ENCODE measurements around the gene CLDN9. TPM values are rescaled to one million over a fixed set of nuclear protein-coding genes. Genes with fewer than 3 reads are reported as not detected.

Gene CLDN9
- total and polyA plus RNA-seq, 9 of the 15 experiments (the other 6 are each of a cell fraction or from before 2014, with no cell fraction given): 0.12 to 0.44 (median 0.22) TPM; not detected in 4

DNA sequence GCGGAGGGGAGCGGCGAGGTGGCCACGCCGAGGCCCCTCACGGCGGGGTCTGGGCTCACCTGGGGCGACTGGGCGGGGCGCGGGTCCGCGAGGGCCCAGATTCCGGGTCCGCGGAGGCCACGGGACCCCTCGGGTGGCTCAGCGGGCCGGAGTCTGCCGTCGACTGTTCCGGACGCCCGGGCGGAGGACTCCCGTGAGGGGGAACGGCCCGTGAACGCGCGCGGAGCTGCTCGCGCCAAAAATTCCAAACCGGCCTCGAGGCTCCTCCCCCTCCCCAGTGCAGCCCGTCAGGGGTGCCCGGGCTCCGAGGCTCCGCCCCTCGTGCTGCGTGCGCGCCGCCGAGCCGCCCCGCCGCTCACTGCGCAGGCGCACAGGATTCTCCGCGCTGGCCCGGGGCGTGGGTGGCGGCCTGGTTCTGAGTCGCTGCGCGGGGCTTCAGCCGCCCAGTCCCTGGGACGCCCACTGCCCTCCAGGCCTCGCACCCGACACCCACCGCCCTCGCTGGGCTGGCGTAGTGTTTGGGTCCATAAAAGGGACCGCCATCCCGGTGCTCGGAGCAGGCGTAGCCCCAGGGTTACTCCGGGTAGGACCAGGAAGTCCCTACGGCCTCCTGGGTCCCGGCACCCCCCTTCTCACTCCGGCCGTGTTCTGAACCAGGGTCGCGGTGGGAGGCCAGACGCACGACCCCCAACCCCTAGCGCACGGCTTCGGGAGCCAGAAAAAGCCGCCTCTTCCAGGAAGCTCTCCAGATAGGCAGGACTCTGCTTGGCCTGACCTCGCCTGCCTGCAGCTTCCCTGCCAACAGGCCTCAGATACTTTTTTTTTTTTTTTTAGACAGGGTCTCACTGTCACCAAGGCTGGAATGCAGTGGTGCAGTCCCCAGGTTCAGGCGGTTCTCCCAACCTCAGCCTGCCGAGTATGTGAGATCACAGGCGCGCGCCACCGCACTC, 32.2 kb upstream of the CLDN9 start, which contains the start of gene PKMYT1 (continued):
- TF ChIP-seq YY1 (IDR thresholded peaks at IDR 0.05; ENCODE audit: borderline replicate concordance in 1 of 3, control insufficient read depth in 1 of 3, extremely low read depth in 1 of 3, insufficient read depth in 3 of 3, insufficient read length in 1 of 3, insufficient replicate concordance in 2 of 3, low read depth in 1 of 3, low read length in 2 of 3): peak in 1 of 3 experiments; percentile 43
- TF ChIP-seq, protein P1, sequence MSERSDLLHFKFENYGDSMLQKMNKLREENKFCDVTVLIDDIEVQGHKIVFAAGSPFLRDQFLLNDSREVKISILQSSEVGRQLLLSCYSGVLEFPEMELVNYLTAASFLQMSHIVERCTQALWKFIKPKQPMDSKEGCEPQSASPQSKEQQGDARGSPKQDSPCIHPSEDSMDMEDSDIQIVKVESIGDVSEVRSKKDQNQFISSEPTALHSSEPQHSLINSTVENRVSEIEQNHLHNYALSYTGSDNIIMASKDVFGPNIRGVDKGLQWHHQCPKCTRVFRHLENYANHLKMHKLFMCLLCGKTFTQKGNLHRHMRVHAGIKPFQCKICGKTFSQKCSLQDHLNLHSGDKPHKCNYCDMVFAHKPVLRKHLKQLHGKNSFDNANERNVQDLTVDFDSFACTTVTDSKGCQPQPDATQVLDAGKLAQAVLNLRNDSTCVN (CRISPR knock-in tag; IDR thresholded peaks at IDR 0.05): no peak
- TF ChIP-seq, protein P2, sequence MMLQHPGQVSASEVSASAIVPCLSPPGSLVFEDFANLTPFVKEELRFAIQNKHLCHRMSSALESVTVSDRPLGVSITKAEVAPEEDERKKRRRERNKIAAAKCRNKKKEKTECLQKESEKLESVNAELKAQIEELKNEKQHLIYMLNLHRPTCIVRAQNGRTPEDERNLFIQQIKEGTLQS (IDR thresholded peaks at IDR 0.05): no peak
- TF ChIP-seq, protein P2 (CRISPR knock-in tag; conservative IDR thresholded peaks at IDR 0.05): 0 out of 2 replicates have a peak, but pooled peaks have one; percentile 12
- peak; percentile 85 for TF ChIP-seq ZNF436 (CRISPR knock-in tag; IDR thresholded peaks at IDR 0.05)
- TF ChIP-seq MEIS2 (IDR thresholded peaks at IDR 0.05; ENCODE audit: partially characterized antibody): peak; percentile 89
- peak; percentile 87 for TF ChIP-seq SUPT5H (IDR thresholded peaks at IDR 0.05)
- TF ChIP-seq, protein P3, sequence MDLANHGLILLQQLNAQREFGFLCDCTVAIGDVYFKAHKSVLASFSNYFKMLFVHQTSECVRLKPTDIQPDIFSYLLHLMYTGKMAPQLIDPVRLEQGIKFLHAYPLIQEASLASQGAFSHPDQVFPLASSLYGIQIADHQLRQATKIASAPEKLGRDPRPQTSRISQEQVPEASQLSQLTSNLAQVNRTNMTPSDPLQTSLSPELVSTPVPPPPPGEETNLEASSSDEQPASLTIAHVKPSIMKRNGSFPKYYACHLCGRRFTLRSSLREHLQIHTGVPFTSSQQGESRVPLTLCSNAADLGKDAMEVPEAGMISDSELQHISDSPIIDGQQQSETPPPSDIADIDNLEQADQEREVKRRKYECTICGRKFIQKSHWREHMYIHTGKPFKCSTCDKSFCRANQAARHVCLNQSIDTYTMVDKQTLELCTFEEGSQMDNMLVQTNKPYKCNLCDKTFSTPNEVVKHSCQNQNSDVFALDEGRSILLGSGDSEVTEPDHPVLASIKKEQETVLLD (IDR thresholded peaks at IDR 0.05): peak; percentile 81; the same call in 1 of the 2 replicates
- TF ChIP-seq ZKSCAN1 (IDR thresholded peaks at IDR 0.05; ENCODE audit: low read depth, low read length): 0 out of 2 replicates have a peak, but pooled peaks have one; percentile 4
- TF ChIP-seq, protein P4, sequence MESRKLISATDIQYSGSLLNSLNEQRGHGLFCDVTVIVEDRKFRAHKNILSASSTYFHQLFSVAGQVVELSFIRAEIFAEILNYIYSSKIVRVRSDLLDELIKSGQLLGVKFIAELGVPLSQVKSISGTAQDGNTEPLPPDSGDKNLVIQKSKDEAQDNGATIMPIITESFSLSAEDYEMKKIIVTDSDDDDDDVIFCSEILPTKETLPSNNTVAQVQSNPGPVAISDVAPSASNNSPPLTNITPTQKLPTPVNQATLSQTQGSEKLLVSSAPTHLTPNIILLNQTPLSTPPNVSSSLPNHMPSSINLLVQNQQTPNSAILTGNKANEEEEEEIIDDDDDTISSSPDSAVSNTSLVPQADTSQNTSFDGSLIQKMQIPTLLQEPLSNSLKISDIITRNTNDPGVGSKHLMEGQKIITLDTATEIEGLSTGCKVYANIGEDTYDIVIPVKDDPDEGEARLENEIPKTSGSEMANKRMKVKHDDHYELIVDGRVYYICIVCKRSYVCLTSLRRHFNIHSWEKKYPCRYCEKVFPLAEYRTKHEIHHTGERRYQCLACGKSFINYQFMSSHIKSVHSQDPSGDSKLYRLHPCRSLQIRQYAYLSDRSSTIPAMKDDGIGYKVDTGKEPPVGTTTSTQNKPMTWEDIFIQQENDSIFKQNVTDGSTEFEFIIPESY (CRISPR knock-in tag; IDR thresholded peaks at IDR 0.05): peak; percentile 12; the same call in 1 of the 2 replicates
- TF ChIP-seq JUN (IDR thresholded peaks at IDR 0.05; ENCODE audit: borderline replicate concordance, low read depth, low read length): no peak
- peak; percentile 28; the same call in 1 of the 2 replicates for TF ChIP-seq JUN (CRISPR knock-in tag; IDR thresholded peaks at IDR 0.05; ENCODE audit: borderline replicate concordance)
- TF ChIP-seq SIN3B (IDR thresholded peaks at IDR 0.05; ENCODE audit: low read depth): peak; percentile 35
- TF ChIP-seq KLF1 (tag; IDR thresholded peaks at IDR 0.05): 0 out of 2 replicates have a peak, but pooled peaks have one; percentile 47
- TF ChIP-seq PHF20 (IDR thresholded peaks at IDR 0.05; ENCODE audit: partially characterized antibody): peak; percentile 28
- peak; percentile 71; the same call in 1 of the 2 replicates for TF ChIP-seq L3MBTL2 (IDR thresholded peaks at IDR 0.05)
- peak; percentile 53 for TF ChIP-seq ZNF384 (IDR thresholded peaks at IDR 0.05; ENCODE audit: low read depth, low read length)
- no peak for TF ChIP-seq SPI1 (IDR thresholded peaks at IDR 0.05; ENCODE audit: borderline replicate concordance, low read depth, low read length)
- TF ChIP-seq ZNF785 (CRISPR knock-in tag; IDR thresholded peaks at IDR 0.05): no peak
- TF ChIP-seq U2AF1 (optimal IDR thresholded peaks at IDR 0.05; ENCODE audit: low read depth, low read length): peak; percentile 32
- peak; percentile 91 for TF ChIP-seq POLR2G (IDR thresholded peaks at IDR 0.05; ENCODE audit: low read depth, low read length)
- TF ChIP-seq RBM15 (IDR thresholded peaks at IDR 0.05; ENCODE audit: insufficient read depth, low read length): no peak
